Stimulated activated CD8-positive, alpha-beta memory T cell treated with anti-CD3 and anti-CD28 coated beads, Interleukin-4, amount 100 ng/mL, for 1 hour (primary cell): ENCODE measurements around the gene PABPC1L.
"Not testable (repeated sequence)": the region's sequence is repeated elsewhere in the genome, so short reads cannot be mapped to it uniquely, and the experiment has no call there.

Experiments
- DNase-seq, 2 donors: peaks; one replicate each; pipeline ENCODE4 v3.0.0-alpha.2; 2020; ENCODE audit warnings: low read depth in 2 of 2, low spot score in 1 of 2

Gene PABPC1L

DNA sequence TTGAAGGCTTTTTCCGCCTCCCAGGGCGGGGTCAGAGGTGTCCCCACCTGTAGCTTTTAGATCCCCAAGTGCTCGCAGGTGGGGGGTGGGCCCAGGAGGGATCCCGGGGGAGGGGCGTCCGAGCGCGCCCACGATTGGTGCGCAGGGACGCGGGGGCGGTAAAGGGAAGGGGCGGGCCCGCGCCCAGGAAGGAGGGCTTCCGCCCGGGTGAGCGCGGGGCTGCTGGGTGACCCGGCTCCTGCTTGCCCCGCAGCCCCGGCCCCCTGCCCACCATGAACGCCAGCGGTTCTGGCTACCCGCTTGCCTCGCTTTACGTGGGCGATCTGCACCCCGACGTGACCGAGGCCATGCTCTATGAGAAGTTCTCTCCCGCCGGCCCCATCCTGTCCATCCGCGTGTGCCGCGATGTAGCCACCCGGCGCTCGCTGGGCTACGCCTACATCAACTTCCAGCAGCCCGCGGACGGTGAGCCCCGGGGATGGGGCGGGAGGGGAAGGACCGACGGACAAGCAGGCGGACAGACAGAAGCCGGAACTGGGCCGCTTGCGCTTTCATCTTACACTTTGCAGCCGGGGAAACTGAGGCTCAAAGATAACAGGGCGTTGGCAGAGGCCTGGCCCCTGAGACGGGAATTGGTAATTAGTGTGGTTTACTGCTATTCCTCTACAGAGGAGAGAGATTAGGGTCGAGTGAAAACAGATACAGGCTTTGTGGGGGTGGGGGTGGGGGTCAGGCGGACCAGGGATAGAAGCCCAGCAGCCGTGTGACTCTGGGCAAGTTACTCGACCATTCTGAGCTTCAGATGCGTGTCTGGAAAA, at the start of gene PABPC1L:
PABPC1L (plus strand) TSS at position 189 of the 818 bp plus-strand sequence; CDS start at position 273, 84 bp downstream.
- peak; percentile 47 to 55 for DNase-seq

DNA sequence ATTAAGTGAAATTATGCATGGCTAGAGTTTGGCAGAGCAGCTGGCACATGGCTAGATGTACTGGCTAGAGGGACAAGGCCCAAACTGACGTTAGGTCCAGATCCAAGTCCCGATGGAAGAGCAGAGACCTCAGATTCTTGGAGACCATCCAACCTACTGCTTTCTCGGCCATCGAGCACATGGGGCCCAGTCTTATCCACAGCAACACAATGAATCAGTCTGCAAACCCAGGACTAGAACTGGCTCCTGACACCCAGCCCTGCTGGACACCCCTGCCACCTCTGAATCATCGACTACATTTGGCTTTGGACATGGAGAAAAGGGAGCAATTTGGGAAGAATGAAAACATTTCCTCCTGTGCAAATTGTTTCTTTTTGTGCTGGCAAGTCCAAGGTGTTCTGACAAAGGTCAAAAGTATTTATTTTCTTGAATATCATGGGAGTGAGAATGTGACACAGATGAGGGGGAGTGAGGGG, 48.3 kb upstream of the PABPC1L start:
- DNase-seq, result no peak

DNA sequence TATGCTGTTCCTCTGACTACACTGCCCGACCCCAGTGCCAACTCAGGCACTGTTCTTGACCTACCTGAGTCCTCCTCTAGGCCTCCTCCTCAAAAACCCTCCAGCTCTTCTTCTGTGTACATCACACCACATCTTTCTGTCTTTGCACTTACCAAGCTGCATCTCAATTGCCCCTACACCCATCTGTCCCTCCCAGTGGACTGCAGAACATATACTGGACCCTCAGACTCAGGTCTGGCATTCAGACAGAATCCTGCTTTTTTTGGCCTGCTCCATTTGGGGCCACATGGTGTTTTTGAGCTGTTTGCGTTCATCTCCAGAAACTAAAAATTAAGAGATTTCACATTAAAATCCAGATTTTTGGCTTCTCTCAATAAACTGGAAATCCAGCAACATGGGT, 47.6 kb upstream of the PABPC1L start:
- DNase-seq, result no peak

GRCh38 chr20:44863365-44864084, 46.3 kb upstream of the PABPC1L start:
- DNase-seq, result not testable (repeated sequence)

DNA sequence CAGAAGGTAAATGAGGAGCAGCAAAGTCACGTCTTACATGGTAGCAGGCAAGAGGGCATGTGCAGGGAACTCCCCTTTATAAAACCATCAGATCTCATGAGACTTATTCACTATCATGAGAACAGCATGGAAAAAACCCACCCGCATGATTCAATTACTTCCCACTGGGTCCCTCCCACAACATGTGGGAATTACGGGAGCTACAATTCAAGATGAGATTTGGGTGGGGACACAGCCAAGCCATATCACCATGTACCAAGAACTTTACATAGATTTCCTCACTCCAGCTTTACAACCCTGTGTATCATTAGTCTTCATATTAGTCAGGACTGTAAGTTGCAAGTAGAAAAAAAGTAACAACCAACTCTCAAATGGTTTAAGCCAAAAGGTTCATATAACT, 45.4 kb upstream of the PABPC1L start:
- not testable (repeated sequence) for DNase-seq

DNA sequence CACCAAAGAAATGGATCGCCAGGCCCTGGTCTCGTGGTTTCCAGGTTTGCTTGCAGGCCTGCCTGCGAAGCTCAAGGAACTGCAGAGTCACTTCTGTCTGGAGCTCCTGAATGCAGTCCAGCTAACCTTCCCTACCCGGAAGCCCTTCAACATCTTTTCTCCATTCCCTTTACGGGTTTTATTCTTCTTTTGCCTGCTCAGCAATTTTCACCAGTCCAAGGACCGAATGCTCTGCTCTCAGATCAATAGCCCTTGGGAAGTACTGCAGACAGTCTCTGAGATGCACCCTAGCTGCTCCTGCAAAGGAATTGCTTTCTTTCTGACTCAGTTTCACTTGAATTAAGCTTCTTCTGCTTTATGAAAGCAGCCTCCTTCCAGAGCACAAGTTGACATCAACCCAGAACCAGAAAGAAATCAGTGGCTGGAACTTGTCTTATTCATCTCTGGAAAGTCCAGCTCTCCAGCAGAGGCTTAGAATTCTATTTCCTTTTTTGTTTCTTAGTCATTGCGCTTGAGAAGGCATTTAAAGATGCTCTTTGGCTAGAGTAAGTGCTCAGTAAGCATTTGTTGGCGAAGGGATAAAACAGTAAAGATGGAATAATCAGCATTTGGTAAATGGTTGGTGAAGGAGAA, 43.0 kb upstream of the PABPC1L start:
- no peak for DNase-seq

DNA sequence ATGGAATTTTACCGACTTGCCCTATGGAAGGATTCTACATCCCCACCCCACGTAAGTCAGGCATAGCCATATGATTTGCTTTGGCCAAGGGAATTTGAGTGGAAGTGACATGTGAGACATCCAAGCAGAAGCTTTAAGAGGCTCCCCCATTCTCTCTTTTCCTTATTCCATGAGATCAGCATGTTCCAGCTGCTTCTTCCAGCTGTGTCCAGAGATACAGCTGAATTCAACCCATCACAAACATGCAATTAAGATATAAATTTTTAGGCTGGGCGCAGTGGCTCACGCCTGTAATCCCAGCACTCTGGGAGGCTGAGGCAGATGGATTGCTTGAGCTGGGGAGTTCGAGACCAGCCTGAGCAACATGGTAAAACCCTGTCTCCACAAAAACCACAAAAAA, 40.4 kb upstream of the PABPC1L start:
- DNase-seq, result no peak

DNA sequence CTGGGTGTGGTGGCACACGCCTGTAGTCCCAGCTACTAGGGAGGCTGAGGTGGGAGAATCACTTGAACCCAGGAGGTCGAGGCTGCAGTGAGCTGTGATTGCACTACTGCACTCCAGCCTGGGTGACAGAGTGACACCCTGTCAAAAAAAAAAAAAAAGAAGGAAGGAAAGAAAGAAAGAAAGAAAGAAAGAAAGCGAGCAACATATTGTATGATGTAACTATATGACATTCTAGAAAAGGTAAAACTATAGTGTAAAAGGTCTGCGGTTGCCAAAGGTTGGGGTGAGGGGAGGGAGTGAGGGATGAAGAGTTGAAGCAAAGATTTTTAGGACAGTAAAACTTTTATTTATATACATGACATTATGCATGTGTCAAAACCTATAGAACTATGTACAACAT, 27.5 kb upstream of the PABPC1L start:
- not testable (repeated sequence) for DNase-seq

DNA sequence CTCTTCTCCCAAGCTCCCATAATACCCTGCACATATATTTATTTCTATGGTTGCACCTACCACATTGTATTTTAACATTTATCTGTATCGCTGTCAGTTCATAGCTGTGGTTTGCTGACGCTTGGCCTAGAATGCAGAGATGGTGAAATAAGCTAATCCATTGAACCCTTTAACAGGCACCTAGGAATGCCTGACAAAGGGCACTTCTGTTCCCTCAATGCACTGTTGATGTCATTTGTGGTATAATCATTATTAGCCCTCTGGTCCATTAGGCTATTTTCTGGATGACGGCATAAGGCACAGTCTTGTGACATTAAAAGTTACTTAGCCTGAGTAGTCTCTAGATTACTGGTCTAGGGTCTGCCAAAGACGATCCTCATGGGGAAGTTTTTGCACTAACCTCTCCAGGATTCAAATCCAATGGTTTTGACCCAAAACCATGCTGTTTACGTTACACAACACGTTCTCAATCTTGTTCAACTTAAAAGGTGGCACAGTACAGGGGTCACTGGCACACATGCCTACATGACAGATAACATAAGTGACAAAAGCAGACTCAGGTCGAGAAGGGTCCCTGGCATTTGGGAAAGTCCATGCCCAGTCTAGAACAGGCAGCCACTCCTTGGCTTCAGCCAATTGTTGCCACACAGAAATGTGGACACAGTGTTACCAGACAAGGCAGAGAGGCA, 26.5 kb upstream of the PABPC1L start:
- no peak for DNase-seq

DNA sequence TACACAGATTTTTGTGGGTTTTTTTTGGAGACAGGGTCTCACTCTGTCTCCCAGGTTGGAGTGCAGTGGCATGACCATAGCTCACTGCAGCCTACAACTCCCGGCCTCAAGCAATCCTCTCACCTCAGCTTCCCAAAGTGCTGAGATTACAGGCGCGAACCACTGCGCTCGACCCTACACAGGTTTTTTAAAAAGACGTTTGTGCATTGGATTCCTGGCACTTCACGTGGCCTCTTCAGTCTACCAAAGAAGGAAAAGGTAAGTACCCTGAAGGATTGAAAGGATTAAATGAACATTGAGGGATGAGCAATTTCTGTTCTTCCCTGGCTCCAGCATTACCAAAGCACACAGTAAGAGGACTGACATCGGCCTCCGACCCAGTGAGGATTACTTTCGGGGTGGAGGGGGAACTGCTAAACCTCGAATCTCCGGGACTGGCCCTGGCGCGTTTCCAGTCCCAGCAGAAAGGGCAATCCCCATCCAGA, 24.9 kb upstream of the PABPC1L start:
- no peak for DNase-seq

DNA sequence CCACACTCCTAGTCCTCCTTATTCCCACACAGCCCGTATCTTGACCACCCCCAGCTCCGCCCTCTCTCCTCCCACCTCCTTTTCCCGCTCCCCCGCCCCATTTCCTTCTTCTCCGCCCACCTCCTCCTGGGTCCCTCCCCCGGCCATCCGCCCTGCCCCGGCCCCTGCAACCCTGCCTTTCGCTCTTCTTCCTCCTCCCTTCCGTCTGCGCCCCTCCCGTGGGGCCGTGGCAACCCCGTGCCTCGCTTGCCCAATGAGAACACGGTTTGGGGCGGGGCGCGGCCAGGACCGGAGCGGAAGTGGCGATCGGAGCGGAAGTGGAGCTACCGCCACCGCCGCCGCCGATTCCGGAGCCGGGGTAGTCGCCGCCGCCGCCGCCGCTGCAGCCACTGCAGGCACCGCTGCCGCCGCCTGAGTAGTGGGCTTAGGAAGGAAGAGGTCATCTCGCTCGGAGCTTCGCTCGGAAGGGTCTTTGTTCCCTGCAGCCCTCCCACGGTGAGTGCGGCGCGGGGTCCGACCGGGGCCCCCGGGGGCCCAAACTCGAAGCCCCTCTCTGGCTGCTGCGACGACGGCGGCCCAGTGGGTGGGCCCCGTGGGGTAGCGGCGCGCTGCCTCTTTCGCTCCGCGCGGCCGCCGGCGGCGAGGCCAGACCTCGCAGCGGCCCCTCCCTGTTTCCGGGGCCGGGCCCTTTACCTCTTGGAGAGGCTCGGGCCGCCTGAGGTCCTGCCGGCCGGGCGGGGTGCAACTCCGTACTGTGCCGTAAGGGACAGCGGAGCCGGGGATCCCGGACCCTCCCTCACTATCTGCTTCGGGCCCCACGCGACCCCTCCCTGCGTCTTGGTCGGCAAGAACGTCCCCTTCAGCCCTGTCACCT, 24.2 kb upstream of the PABPC1L start, which contains the start of gene YWHAB:
YWHAB (plus strand) TSS at position 314 of the 874 bp plus-strand sequence. CDS start 15,829 bp downstream, outside the sequence.
- peak; percentile 91 to 97 for DNase-seq

DNA sequence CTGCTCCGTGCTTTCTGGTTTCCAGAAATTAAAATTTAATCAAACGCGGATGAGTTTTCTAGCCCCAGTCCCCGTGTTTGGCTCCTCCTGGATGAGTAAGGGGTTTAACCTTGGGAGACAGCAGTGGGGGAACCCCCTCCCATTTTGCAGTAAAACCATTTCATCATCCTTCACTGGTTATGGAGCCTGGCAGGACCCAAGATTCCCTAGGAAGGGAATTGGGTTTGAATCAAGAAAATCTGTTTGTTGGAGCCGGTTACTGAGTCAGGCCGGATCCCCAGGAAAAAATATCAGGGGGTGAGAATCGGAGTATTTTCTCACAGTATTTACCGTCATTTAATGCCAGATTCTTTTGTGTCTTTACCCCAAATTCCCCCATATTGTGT, 23.6 kb upstream of the PABPC1L start:
- no peak for DNase-seq

DNA sequence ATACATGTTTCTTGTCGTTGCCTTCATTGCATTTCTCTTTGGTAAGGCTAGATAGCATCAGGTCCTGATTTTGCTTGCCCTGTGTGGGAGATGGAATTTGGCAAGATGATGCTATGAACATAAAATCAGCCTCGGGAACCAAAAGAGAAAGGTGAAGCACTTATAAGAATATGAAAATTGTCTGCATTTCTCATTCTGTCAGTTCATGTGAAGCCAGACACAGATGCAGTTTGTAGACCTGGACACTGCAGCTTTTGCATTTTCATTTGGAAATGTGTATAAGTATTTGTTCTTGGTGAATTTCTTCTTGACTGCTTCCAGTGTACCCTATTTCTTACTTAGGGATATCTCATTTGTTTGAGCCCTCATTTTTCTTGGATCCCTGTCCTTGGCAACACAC, 23.0 kb upstream of the PABPC1L start:
- no peak for DNase-seq

- no peak for DNase-seq
These were observed 22.4 kb upstream of the PABPC1L start for GRCh38 chr20:44887466-44887865.

DNA sequence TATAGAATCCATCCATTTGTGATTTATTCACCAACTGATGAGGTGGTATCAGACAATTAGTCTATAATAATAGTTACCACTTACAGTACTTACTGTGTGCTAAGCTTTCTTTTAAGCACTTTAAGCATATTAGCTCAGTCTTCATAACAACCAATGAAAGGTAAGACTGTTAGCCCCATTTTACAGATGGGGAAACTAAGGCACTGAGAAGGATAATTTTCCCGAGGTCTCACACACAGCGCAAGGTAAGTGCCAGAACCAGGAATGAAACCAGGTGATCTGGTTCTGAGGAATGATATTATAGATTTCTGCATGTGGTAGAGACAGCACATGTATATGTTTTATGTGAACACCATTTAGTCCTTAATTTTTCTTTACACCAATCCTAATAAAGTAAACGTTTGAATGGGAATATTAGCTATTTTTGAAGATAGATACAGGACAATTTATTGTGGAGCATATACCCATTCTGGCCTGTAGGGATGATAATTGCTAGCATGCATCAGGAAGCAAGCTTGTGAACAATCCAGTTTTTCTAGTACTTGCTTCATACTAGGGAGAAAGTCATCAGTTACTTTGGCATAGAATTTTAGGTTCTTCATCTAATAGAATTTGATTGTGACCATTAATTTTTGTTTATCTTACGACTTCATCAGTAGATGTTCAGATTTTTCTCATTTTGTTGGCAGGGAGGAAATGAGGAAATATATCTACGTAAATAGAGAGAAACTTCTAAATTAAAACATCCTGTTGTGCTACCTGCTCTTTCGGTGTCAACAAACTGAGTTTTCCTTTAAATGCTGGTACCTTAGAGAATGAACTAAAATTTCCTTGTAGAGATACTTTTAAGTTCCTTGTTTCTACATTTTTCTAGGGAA, 21.4 kb upstream of the PABPC1L start:
- DNase-seq, result no peak

- no peak for DNase-seq
These were observed 18.0 kb upstream of the PABPC1L start for GRCh38 chr20:44891826-44892225.

GRCh38 chr20:44894959-44895358, 14.9 kb upstream of the PABPC1L start:
- no peak for DNase-seq

DNA sequence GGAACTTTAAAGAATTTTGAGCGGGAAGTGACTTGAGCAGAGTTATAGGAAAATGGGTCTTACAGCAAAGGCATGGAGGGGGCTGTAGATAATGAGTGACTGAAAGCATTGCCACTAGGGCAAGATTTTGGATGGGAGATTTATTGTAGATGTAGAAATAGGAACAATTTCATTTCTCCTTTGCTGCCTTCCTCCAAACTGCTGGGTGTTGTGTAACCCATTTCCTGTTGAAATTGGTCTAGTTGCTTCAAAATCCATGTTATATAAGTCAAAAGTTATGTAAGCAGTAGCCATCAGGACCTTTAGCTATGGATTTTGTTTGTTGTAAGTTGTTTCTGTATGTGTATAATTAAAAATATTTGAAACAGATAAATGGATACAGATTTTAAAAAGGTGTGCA, 13.3 kb upstream of the PABPC1L start:
- DNase-seq, result no peak

DNA sequence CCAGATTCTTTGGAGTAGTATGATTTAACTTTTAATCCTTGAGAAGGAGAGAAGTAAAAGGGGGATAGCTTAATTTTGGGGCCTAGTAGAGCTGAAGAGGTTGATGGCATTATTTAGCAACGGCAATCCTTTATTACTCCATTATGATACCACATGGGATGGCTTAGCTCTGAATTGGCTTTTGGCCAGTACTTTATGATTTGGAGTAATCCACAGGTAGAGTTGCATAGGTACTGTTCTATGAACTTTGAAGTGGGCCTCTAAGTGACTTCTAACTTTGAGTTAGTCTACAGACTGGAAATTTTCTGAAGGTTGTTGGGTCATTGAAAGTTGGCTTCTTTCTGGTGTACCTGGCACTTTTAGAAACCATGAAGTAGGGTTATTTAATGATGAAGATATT, 12.7 kb upstream of the PABPC1L start:
- no peak for DNase-seq
